SK-N-MC (cell line): ENCODE data around the gene LARGE1.

ENCODE experiments used
- DNase-seq: peaks from one replicate; pipeline ENCODE4 v3.0.0-alpha.2; 2011; ENCODE audit warnings: low read depth, low spot score
- H3K27ac ChIP-seq: fragments of 200-600 bp; sonication (generic); 2 replicates; pipeline ENCODE4 v1.5.1; 2016; ENCODE audit warnings: mixed run types
- H3K36me3 ChIP-seq: fragments of 200-600 bp; sonication (generic); 2 replicates; pipeline ENCODE4 v1.6.1; 2017; ENCODE audit warnings: antibody characterized with exemption, low read length, mixed read lengths; ENCODE audit not compliant: insufficient read depth
- H3K4me3 ChIP-seq: fragments of 200-600 bp; sonication (generic); 2 replicates; pipeline ENCODE4 v1.5.1; 2016
- H3K9ac ChIP-seq: fragments of 200-600 bp; sonication (generic); 2 replicates; pipeline ENCODE4 v1.8.0; 2017; ENCODE audit warnings: mixed run types, mixed read lengths; ENCODE audit not compliant: insufficient read length
- H3K9me3 ChIP-seq: fragments of 200-600 bp; sonication (generic); 2 replicates; pipeline ENCODE4 v1.6.1; 2017; ENCODE audit warnings: low read depth, mild to moderate bottlenecking, antibody characterized with exemption, low read length, moderate library complexity, mixed read lengths
- EZH2 ChIP-seq: fragments of 200-600 bp; sonication (generic); IDR thresholded peaks from one replicate; pipeline ENCODE4 v1.6.1; 2017; ENCODE audit warnings: antibody characterized with exemption
- FOXP2 ChIP-seq: optimal IDR thresholded peaks from 2 replicates; pipeline ENCODE3; 2011; ENCODE audit warnings: mild to moderate bottlenecking, moderate library complexity; ENCODE audit not compliant: insufficient read depth; ENCODE audit errors: extremely low read length, control extremely low read depth
- POLR2AphosphoS5 ChIP-seq: IDR thresholded peaks from 2 replicates; pipeline ENCODE4 v1.6.1; 2012; ENCODE audit warnings: mild to moderate bottlenecking, low read depth, low read length, borderline replicate concordance

The LARGE1 gene

DNA sequence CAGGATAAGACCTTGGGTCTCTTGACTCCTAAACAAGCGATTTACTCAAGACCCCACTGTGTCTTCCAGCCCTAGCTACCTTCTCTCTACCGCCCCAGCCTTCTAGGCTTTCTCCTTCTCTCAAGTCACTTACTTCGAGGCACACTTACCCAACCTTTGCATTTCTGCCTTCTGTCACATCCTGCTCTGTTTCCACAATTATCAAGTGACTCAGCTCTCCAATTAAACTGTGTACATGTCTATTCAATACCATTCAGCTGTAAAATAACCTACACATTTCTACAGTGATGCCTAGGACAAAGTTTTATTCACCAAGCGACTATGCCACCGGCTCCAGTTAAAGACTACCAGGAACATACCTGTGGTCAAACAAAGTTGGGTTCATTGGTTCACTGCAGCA is 69.0 kb downstream of the LARGE1 start:
- no peak overlapping the region for H3K4me3 ChIP-seq
- H3K36me3 ChIP-seq, result no peaks in the 10 kb centered on the region
- no peak for DNase-seq
- no peak overlapping the region for H3K27ac ChIP-seq
- no peaks in the 10 kb centered on the region for H3K9me3 ChIP-seq
- no peak overlapping the region for H3K9ac ChIP-seq
- TF ChIP-seq EZH2, result no peak

DNA sequence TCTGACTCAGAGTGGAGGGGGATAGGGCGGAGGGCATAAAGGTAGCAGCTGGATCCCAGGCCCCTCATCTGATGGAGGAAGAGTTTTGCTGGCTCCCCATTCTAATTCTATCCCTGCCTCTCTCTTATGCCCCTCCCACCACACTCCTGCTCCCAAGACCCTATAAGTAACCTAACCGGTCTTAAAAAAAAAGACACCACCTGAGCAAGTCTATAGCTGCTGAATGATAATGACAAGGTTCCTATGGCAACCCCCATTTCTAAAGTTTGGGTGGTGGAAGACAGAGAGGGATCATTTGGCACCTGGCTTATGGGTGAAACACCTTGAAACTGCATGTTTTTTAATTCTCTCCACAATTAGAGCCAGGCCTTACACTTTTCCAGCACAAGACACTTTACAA is 69.6 kb downstream of the LARGE1 start:
- no peak for DNase-seq
- no peaks in the 10 kb centered on the region for H3K36me3 ChIP-seq
- no peak overlapping the region for H3K27ac ChIP-seq
- no peak overlapping the region for H3K4me3 ChIP-seq
- no peak for TF ChIP-seq EZH2
- TF ChIP-seq POLR2AphosphoS5, result no peak
- no peak for TF ChIP-seq FOXP2
- H3K9ac ChIP-seq, result no peak overlapping the region
- no peaks in the 10 kb centered on the region for H3K9me3 ChIP-seq

DNA sequence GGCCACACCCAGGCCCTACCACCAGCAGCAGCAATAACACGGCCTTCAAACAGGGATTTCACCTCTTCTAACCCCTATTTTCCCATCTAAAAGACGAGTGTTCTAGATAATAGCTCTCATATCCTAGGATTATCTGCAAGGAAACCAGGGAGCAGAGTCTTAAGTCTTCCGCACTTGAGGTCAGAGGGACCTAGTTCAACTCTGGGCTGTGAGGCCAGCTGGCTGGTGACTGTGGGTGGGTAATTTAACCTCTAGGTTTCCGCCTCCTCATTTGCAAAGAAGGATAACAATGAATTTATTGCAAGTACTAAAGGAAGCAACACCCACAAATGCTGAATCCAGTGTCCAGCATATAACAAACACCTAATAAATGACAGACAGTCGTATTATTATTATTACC is 70.1 kb downstream of the LARGE1 start:
- H3K4me3 ChIP-seq, result no peak overlapping the region
- TF ChIP-seq POLR2AphosphoS5 (no peak), EZH2 (no peak), FOXP2 (no peak)
- H3K36me3 ChIP-seq, result no peaks in the 10 kb centered on the region
- DNase-seq, result no peak
- H3K9ac ChIP-seq, result no peak overlapping the region
- H3K9me3 ChIP-seq, result no peaks in the 10 kb centered on the region
- H3K27ac ChIP-seq, result no peak overlapping the region

DNA sequence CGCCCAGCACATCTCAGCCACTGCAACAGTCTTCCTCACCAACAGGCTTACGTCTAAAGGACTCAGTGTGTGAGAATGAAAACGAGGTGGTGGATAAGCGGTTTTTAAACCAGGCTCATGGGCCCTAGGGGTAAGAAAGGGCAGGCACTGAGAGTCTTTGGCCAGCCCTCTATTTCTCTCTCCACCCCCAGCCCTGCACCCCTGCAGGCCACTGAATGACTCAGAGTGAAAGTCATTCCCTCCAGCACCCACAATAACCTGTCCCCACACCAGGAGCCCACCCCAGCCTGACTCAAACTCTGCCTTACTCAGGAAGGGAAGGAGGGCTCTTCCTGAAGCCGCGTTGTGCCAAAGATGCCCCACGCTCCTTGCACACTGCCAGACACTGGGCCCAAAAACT is 72.0 kb downstream of the LARGE1 start:
- TF ChIP-seq FOXP2, result no peak
- TF ChIP-seq POLR2AphosphoS5, result no peak
- TF ChIP-seq EZH2, result no peak
- H3K4me3 ChIP-seq, result no peak overlapping the region
- no peak overlapping the region for H3K9ac ChIP-seq
- H3K9me3 ChIP-seq, result no peaks in the 10 kb centered on the region
- no peak for DNase-seq
- no peak overlapping the region for H3K27ac ChIP-seq
- H3K36me3 ChIP-seq, result no peaks in the 10 kb centered on the region

DNA sequence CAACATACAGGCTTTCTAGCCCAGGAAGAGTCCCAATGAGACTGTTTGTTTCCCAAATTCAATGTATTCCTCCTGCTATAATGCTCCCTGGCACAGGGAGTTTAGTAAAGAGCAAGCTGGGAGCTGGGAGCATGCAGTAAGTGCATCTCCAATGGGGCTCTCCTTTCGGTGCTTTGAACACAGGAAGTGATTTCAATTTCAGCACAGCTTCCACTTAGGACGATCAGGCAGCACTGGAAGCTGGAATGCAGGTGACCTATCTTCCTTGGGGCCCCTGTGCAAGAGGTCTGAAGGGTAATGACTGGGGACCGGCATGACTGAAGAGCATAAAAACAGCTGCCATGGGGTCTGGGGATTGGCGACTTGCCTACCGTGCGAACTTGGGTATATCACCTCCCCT is 76.0 kb downstream of the LARGE1 start:
- no peak overlapping the region for H3K27ac ChIP-seq
- H3K9ac ChIP-seq, result no peak overlapping the region
- TF ChIP-seq FOXP2, result no peak
- H3K36me3 ChIP-seq, result no peaks in the 10 kb centered on the region
- H3K9me3 ChIP-seq, result no peaks in the 10 kb centered on the region
- DNase-seq, result no peak
- no peak overlapping the region for H3K4me3 ChIP-seq

DNA sequence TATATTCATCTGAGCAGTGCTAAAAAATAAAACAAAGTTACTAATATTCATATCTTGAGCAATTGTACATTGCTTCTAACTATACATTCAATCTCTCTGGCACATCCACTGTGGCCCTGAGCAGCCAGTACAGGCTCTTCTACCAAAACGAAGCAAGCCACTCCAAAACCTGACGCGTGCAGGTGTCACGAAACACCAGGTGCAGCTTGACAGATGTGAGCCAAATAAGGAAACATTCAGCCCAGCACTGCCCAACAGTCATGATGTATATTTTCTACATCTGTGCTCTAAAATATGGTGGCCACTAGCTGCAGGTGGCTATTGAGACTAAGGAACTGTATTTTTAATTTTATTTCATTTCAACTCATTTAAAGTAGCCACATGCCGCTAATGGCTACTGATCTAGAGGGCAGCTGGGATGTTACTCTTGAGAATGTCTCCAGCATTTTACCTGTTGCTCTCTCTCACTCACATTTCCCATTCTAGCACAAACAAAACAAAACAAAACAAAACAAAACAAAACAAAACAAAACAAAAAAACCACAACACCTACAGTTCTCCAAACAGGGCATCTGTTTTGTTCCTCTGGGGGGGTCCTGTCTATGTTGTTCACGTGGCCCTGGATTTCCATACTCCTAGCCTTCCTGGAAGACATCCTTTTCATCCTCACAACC is 77.7 kb downstream of the LARGE1 start:
- no peaks in the 10 kb centered on the region for H3K36me3 ChIP-seq
- H3K9ac ChIP-seq, result no peak overlapping the region
- no peak overlapping the region for H3K27ac ChIP-seq
- H3K4me3 ChIP-seq, result no peak overlapping the region
- H3K9me3 ChIP-seq, result no peaks in the 10 kb centered on the region
- DNase-seq, result no peak
- no peak for TF ChIP-seq EZH2
- no peak for TF ChIP-seq FOXP2
- TF ChIP-seq POLR2AphosphoS5, result no peak

DNA sequence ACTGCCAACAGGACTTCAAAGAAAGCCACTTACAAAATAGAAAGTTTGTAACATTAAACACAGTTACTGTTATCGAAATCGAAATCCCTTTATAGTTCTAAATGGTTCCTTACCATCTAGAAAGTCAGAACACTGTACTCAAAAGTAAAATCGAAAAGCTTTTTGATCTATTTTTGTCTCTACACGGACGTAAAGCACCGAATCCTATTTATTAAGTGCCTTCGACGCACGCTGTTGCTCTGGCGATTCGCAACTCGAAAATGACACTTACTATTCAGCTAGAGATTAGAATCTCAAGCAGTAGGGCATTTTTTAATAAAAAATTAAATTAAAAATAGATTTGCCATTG is 78.3 kb downstream of the LARGE1 start:
- H3K36me3 ChIP-seq, result no peaks in the 10 kb centered on the region
- no peaks in the 10 kb centered on the region for H3K9me3 ChIP-seq
- TF ChIP-seq EZH2 (no peak), FOXP2 (no peak), POLR2AphosphoS5 (no peak)
- no peak overlapping the region for H3K9ac ChIP-seq
- H3K27ac ChIP-seq, result no peak overlapping the region
- no peak overlapping the region for H3K4me3 ChIP-seq
- no peak for DNase-seq

DNA sequence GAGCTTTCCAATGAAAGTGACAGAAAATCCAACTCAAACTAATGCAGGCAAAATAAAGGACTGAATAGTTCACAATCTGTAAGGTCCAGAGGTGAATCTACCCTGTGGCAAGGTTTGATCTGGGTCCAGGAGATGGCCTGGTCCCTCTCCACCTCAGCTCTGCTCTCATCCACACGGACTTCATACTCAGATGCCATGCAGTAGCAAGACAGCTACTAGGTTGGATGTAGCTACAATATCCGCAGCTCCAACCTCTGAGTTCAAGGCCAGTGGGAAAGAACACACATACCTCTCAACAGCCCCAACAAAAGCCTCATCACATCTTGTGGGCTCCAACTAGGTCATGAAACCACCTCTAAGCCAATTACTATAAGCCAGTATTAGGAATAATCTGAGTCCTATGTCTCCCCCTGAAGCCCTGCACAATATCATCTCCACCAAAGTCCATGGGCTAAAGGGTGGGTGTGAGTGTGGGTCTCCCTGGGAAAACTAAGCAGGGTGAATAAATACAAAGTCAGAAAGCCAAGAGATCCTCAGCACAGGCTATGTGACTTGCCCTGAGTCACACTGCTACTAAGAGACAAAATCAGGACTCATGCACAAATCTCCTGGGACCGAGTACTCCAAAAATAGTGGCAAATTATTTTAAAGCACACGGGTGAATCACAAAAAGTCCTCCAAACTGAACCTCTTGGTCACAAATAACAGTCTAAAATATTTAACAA is 78.8 kb downstream of the LARGE1 start:
- Histone ChIP-seq H3K36me3 (no peaks in the 10 kb centered on the region), H3K4me3 (no peak overlapping the region), H3K9me3 (no peaks in the 10 kb centered on the region), H3K27ac (no peak overlapping the region), H3K9ac (no peak overlapping the region)
- no peak for TF ChIP-seq EZH2
- TF ChIP-seq POLR2AphosphoS5, result no peak
- no peak for TF ChIP-seq FOXP2
- DNase-seq, result no peak

DNA sequence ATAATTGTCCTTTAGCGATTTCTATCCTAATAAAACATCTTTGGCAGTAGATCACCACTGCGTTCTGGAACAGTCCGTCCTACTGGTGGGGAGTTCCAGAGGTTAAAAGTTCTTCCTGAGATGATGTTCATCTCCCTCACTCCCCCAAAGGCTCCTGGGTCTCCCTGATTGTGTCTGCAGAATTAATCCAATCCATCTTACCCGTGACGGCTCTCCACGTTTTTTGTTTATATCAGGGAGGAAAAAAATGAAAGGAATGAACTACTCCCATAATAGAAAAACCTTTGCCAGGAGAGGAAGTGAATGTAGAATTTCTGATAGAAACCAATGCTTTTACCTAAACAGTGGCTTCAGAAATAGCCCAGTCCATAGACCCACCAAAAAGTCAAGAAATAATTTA is 81.6 kb downstream of the LARGE1 start:
- H3K9ac ChIP-seq, result no peak overlapping the region
- H3K9me3 ChIP-seq, result no peaks in the 10 kb centered on the region
- H3K36me3 ChIP-seq, result no peaks in the 10 kb centered on the region
- DNase-seq, result no peak
- TF ChIP-seq POLR2AphosphoS5 (no peak), EZH2 (no peak), FOXP2 (no peak)
- no peak overlapping the region for H3K4me3 ChIP-seq
- H3K27ac ChIP-seq, result no peak overlapping the region
